Cardiac fibroblast (primary cell): ENCODE data around the gene TBXAS1.

Experiments
- DNase-seq, 2 donors: peaks; one replicate each; pipeline versions ENCODE4 v3.0.0 to v3.0.0-alpha.2; 2010; ENCODE audit warnings: low read depth in 2 of 2
- H3K4me3 ChIP-seq, 2 donors: replicated peaks in 1 of 2; 1 replicate in 1 of 2; 2 replicates in 1 of 2; pipeline ENCODE4 v1.5.1; 2011; ENCODE audit warnings: low read depth in 2 of 2, low read length in 2 of 2, mild to moderate bottlenecking in 2 of 2, moderate library complexity in 1 of 2
- TF ChIP-seq, protein P1 (sequence below): IDR thresholded peaks from one replicate; pipeline ENCODE4 v1.5.1; 2011; ENCODE audit warnings: low read depth, mild to moderate bottlenecking, low read length, inconsistent platforms

Gene TBXAS1

DNA sequence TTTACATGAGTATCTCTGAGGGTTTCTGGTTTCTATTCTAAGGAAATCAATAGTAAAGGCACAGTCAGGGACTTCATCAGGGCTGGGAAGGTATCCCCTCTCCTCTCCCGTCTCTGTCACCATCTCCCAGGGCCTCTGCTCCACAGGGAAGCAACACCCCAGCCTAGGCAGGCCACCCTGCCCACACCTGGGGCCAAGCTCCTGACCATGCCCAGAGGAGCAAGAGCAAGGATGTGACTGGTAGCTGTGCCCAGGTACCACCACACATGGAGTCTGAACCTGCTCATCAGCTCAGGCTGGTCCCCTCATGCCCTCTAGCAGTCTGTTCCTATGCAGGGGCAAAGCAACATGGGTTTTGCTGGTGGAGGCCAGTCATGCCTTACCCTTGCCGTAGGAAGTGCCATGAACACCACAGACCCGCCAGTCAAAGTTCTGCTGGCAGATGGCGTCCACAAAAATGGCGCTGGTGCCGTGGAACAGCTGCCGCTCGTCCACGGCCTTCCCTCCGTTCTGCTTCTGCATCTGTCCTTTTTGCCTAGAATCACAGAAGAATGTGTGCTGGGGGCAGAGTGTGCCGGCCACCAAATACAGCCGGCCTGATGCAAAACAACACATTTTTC is 196.9 kb downstream of the TBXAS1 start:
- DNase-seq: no peak
- TF ChIP-seq, protein P1, sequence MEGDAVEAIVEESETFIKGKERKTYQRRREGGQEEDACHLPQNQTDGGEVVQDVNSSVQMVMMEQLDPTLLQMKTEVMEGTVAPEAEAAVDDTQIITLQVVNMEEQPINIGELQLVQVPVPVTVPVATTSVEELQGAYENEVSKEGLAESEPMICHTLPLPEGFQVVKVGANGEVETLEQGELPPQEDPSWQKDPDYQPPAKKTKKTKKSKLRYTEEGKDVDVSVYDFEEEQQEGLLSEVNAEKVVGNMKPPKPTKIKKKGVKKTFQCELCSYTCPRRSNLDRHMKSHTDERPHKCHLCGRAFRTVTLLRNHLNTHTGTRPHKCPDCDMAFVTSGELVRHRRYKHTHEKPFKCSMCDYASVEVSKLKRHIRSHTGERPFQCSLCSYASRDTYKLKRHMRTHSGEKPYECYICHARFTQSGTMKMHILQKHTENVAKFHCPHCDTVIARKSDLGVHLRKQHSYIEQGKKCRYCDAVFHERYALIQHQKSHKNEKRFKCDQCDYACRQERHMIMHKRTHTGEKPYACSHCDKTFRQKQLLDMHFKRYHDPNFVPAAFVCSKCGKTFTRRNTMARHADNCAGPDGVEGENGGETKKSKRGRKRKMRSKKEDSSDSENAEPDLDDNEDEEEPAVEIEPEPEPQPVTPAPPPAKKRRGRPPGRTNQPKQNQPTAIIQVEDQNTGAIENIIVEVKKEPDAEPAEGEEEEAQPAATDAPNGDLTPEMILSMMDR: no peak
- H3K4me3 ChIP-seq: no peak overlapping the region

- TF ChIP-seq, protein P1: no peak
- H3K4me3 ChIP-seq: no peak overlapping the region
- DNase-seq: no peak
These were observed 197.9 kb downstream of the TBXAS1 start for GRCh38 chr7:140026935-140027334.

GRCh38 chr7:140027858-140028257 is 198.8 kb downstream of the TBXAS1 start:
- no peak for DNase-seq
- TF ChIP-seq, protein P1: no peak
- no peak overlapping the region for H3K4me3 ChIP-seq

- no peak overlapping the region for H3K4me3 ChIP-seq
- TF ChIP-seq, protein P1: no peak
- no peak for DNase-seq
These were observed 199.2 kb downstream of the TBXAS1 start for GRCh38 chr7:140028311-140028710.

DNA sequence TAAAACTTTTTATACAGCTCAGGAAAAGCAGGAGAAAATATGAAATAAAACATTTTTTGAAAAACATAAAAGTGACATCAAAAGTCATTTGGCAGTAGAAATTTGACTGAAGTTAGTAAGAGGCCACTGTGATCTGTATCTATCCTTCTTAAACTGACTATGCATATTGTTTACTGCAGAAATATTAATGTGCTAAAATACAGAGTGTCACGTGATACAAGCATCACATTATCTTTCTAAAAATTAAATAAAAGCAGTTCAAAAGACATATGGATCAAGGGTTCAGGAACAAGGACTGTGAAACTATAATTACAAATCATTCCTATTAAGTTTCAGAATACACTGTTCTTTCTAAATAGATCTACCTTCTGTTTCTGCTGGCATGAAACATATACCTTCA is 200.0 kb downstream of the TBXAS1 start:
- no peak overlapping the region for H3K4me3 ChIP-seq
- no peak for DNase-seq
- TF ChIP-seq, protein P1: no peak

GRCh38 chr7:140031364-140031763 is 202.3 kb downstream of the TBXAS1 start:
- TF ChIP-seq, protein P1: no peak
- H3K4me3 ChIP-seq: no peak overlapping the region
- DNase-seq: no peak

GRCh38 chr7:140033036-140033435 is 204.0 kb downstream of the TBXAS1 start:
- DNase-seq: peak; percentile 8 to 65
- H3K4me3 ChIP-seq: no peak overlapping the region
- TF ChIP-seq, protein P1: no peak
